Epidermal melanocyte (primary cell): Measurements from ENCODE around the gene KLRB1.
"Not testable (repeated sequence)": the region's sequence is repeated elsewhere in the genome, so short reads cannot be mapped to it uniquely, and the experiment has no call there.

Experiments used
- DNase-seq: peaks from one replicate; pipeline ENCODE4 v3.0.0; 2011; ENCODE audit warnings: low spot score; ENCODE audit not compliant: insufficient read length

Gene KLRB1

GRCh38 chr12:9607716-9608115 is at the start of gene KLRB1:
TSS of gene KLRB1 (minus strand) at chr12:9607916. CDS start at chr12:9607839, 77 bp downstream.
- no peak for DNase-seq

GRCh38 chr12:9651265-9651729 is 43.6 kb upstream of the KLRB1 start:
- no peak for DNase-seq

GRCh38 chr12:9650151-9650576 is 42.4 kb upstream of the KLRB1 start:
- no peak for DNase-seq

GRCh38 chr12:9649532-9649940 is 41.8 kb upstream of the KLRB1 start:
- no peak for DNase-seq

GRCh38 chr12:9648701-9649531 is 41.2 kb upstream of the KLRB1 start:
- no peak for DNase-seq

GRCh38 chr12:9647825-9648700 is 40.3 kb upstream of the KLRB1 start:
- peak; percentile 85 for DNase-seq

- DNase-seq = no peak
Observed at GRCh38 chr12:9646794-9647781, 39.4 kb upstream of the KLRB1 start.

GRCh38 chr12:9644985-9645551 is 37.4 kb upstream of the KLRB1 start:
- not testable (repeated sequence) for DNase-seq

- DNase-seq = no peak
Observed at GRCh38 chr12:9643266-9643660, 35.5 kb upstream of the KLRB1 start.

- DNase-seq = no peak
Observed at GRCh38 chr12:9642606-9643265, 35.0 kb upstream of the KLRB1 start.

GRCh38 chr12:9640024-9640423 is 32.3 kb upstream of the KLRB1 start:
- DNase-seq = no peak

GRCh38 chr12:9636851-9637206 is 29.1 kb upstream of the KLRB1 start:
- DNase-seq = no peak

- DNase-seq = no peak
Observed at GRCh38 chr12:9636150-9636850, 28.6 kb upstream of the KLRB1 start.

GRCh38 chr12:9634969-9635754 is 27.4 kb upstream of the KLRB1 start:
- DNase-seq = no peak

- no peak for DNase-seq
Observed at GRCh38 chr12:9634177-9634803, 26.6 kb upstream of the KLRB1 start.

- DNase-seq = no peak
Observed at GRCh38 chr12:9632766-9633165, 25.1 kb upstream of the KLRB1 start.

GRCh38 chr12:9626821-9627220 is 19.1 kb upstream of the KLRB1 start:
- no peak for DNase-seq

GRCh38 chr12:9626291-9626690 is 18.6 kb upstream of the KLRB1 start:
- no peak for DNase-seq
